NCI-H524 treated with DMSO at 0.1 percent for 48 hours (cell line): ENCODE results near the gene SNRNP200.

Source experiments
- DNase-seq: peaks from one replicate; lab custom pipeline; 2025; lab: John Stamatoyannopoulos, UW

The SNRNP200 gene

GRCh38 chr2:96251721-96252292, 53.5 kb downstream of the SNRNP200 start:
- no peak for DNase-seq

- no peak for DNase-seq
Observed at GRCh38 chr2:96250188-96250587, 55.2 kb downstream of the SNRNP200 start.

- no peak for DNase-seq
Observed at GRCh38 chr2:96249654-96250053, 55.7 kb downstream of the SNRNP200 start.

GRCh38 chr2:96248624-96249023, 56.7 kb downstream of the SNRNP200 start:
- DNase-seq: no peak

GRCh38 chr2:96247896-96248295, 57.5 kb downstream of the SNRNP200 start:
- no peak for DNase-seq

- no peak for DNase-seq
Observed at GRCh38 chr2:96247009-96247408, 58.3 kb downstream of the SNRNP200 start.

GRCh38 chr2:96245609-96246390, 59.5 kb downstream of the SNRNP200 start:
- no peak for DNase-seq

- DNase-seq: no peak
Observed at GRCh38 chr2:96243843-96244242, 61.5 kb downstream of the SNRNP200 start.

- DNase-seq: no peak
Observed at GRCh38 chr2:96241900-96242611, 63.3 kb downstream of the SNRNP200 start.

- DNase-seq: no peak
Observed at GRCh38 chr2:96241227-96241626, 64.1 kb downstream of the SNRNP200 start.

- no peak for DNase-seq
Observed at GRCh38 chr2:96240341-96241038, 64.9 kb downstream of the SNRNP200 start.

GRCh38 chr2:96239745-96240264, 65.5 kb downstream of the SNRNP200 start:
- no peak for DNase-seq

GRCh38 chr2:96239091-96239490, 66.3 kb downstream of the SNRNP200 start:
- DNase-seq: no peak

- DNase-seq: no peak
Observed at GRCh38 chr2:96238266-96238665, 67.1 kb downstream of the SNRNP200 start.

GRCh38 chr2:96236882-96237281, 68.5 kb downstream of the SNRNP200 start:
- DNase-seq: no peak

GRCh38 chr2:96233880-96234316, 71.4 kb downstream of the SNRNP200 start:
- DNase-seq: no peak

GRCh38 chr2:96233436-96233835, 71.9 kb downstream of the SNRNP200 start:
- DNase-seq: no peak

- no peak for DNase-seq
Observed at GRCh38 chr2:96231316-96231715, 74.0 kb downstream of the SNRNP200 start.

- DNase-seq: no peak
Observed at GRCh38 chr2:96225016-96225533, 80.3 kb downstream of the SNRNP200 start.
